HepG2 (cell line): Measurements from ENCODE around the gene ZNF593OS. TPM values are rescaled to one million over a fixed set of nuclear protein-coding genes. Genes with fewer than 3 reads are reported as not detected.

Source experiments
- FOXP4 ChIP-seq: sonication (generic); formaldehyde crosslinking; IDR thresholded peaks from 2 replicates; pipeline ENCODE4 v1.4.0; 2020; ENCODE audit warnings: missing genetic modification reagents
- GRHL1 ChIP-seq: sonication (generic); formaldehyde crosslinking; conservative IDR thresholded peaks from 2 replicates; pipeline ENCODE4 v1.8.0; 2022; ENCODE audit warnings: missing genetic modification reagents
- IKZF4 ChIP-seq: sonication (generic); formaldehyde crosslinking; IDR thresholded peaks from 2 replicates; pipeline ENCODE4 v1.5.1; 2020; ENCODE audit warnings: borderline replicate concordance, mild to moderate bottlenecking, low read depth, missing genetic modification reagents; ENCODE audit errors: not compliant biosample characterization
- KDM3A ChIP-seq: IDR thresholded peaks from 2 replicates; pipeline ENCODE4 v1.6.1; 2018; ENCODE audit warnings: low read depth, missing compliant biosample characterization
- KMT2B ChIP-seq: IDR thresholded peaks from 2 replicates; pipeline ENCODE4 v1.6.1; 2016; ENCODE audit warnings: missing genetic modification reagents, missing compliant biosample characterization
- PAXIP1 ChIP-seq: sonication (generic); formaldehyde crosslinking; conservative IDR thresholded peaks from 2 replicates; pipeline ENCODE4 v1.4.0; 2020; ENCODE audit warnings: mild to moderate bottlenecking, missing genetic modification reagents, moderate library complexity
- SP4 ChIP-seq: sonication (generic); formaldehyde crosslinking; IDR thresholded peaks from 2 replicates; pipeline ENCODE4 v1.8.1; 2023; ENCODE audit warnings: mild to moderate bottlenecking, missing genetic modification reagents
- SRSF1 ChIP-seq: fragments of 200-400 bp; formaldehyde crosslinking; optimal IDR thresholded peaks from 2 replicates; pipeline ENCODE3; 2017; ENCODE audit warnings: mild to moderate bottlenecking, low read depth, low read length, moderate library complexity
- STAT6 ChIP-seq: sonication (generic); formaldehyde crosslinking; IDR thresholded peaks from 2 replicates; pipeline ENCODE4 v1.4.0; 2020; ENCODE audit warnings: missing genetic modification reagents, mild to moderate bottlenecking, borderline replicate concordance
- TBL1XR1 ChIP-seq: fragments of 150-350 bp; IDR thresholded peaks from 2 replicates; pipeline ENCODE4 v1.6.1; 2014; ENCODE audit warnings: borderline replicate concordance, low read length; ENCODE audit not compliant: partially characterized antibody
- ZC3H4 ChIP-seq: sonication (generic); formaldehyde crosslinking; IDR thresholded peaks from 2 replicates; pipeline ENCODE4 v1.4.0; 2020; ENCODE audit warnings: missing genetic modification reagents, borderline replicate concordance
- ZKSCAN5 ChIP-seq: sonication (generic); formaldehyde crosslinking; IDR thresholded peaks from 2 replicates; pipeline ENCODE4 v1.5.1; 2020; ENCODE audit warnings: mild to moderate bottlenecking, missing genetic modification reagents
- ZNF251 ChIP-seq: sonication (generic); formaldehyde crosslinking; IDR thresholded peaks from 2 replicates; pipeline ENCODE4 v1.9.0; 2021; ENCODE audit warnings: mild to moderate bottlenecking, missing genetic modification reagents
- ZNF382 ChIP-seq: sonication (generic); formaldehyde crosslinking; IDR thresholded peaks from 2 replicates; pipeline ENCODE4 v1.5.0; 2020; ENCODE audit warnings: missing genetic modification reagents, mild to moderate bottlenecking, borderline replicate concordance
- ZNF513 ChIP-seq: sonication (generic); formaldehyde crosslinking; conservative IDR thresholded peaks from 2 replicates; pipeline ENCODE4 v1.5.0; 2020; ENCODE audit warnings: missing genetic modification reagents
- ZNF550 ChIP-seq: sonication (generic); formaldehyde crosslinking; IDR thresholded peaks from 2 replicates; pipeline ENCODE4 v1.4.0; 2020; ENCODE audit warnings: mild to moderate bottlenecking, missing genetic modification reagents, borderline replicate concordance
- polyA plus RNA-seq, 8 experiments: library from polyadenylated mRNA; depleted of rRNA in 3 of 8; stranded (reverse) in 7 of 8; unstranded in 1 of 8; fragments of >200 nt; fragmentation: Illumina TruSeq in 4 of 8; extraction: Trizol in 4 of 8; gene quantifications; 2 replicates each; pipeline versions ENCODE4 v1.2.1 to v1.2.3, GENCODE V29; 2011 to 2016; ENCODE audit warnings: low read depth in 4 of 8, missing spikeins in 1 of 8, mixed read lengths in 1 of 8; ENCODE audit not compliant: insufficient read depth in 1 of 8
- total RNA-seq, 5 experiments: library from RNA; depleted of rRNA; stranded (reverse); fragments of >200 nt; fragmentation: Illumina TruSeq; extraction: Trizol; gene quantifications; 2 replicates each; pipeline ENCODE4 v1.2.3, GENCODE V29; 2016; ENCODE audit warnings: low read depth in 1 of 5

The ZNF593OS gene
- total and polyA plus RNA-seq, 2 of the 13 experiments (the other 11 are each of a cell fraction or from before 2014, with no cell fraction given): not detected

GRCh38 chr1:26177182-26177684 lies 5.6 kb upstream of the ZNF593OS start, which contains the start of gene CNKSR1 (continued):
- TF ChIP-seq KDM3A (CRISPR knock-in tag): no peak
- no peak for TF ChIP-seq TBL1XR1
- TF ChIP-seq SP4 (CRISPR knock-in tag): no peak
- TF ChIP-seq ZKSCAN5: no peak
- no peak for TF ChIP-seq PAXIP1 (CRISPR knock-in tag)
- TF ChIP-seq KMT2B: no peak
- no peak for TF ChIP-seq ZNF251
- no peak for TF ChIP-seq SRSF1
- TF ChIP-seq ZC3H4 (CRISPR knock-in tag): no peak
- no peak for TF ChIP-seq GRHL1 (CRISPR knock-in tag)
- TF ChIP-seq ZNF550: no peak
- TF ChIP-seq ZNF382 (CRISPR knock-in tag): no peak
- no peak for TF ChIP-seq IKZF4
- TF ChIP-seq ZNF513 (CRISPR knock-in tag): no peak
- no peak for TF ChIP-seq STAT6
- TF ChIP-seq FOXP4 (CRISPR knock-in tag): no peak
